ENCODE measurements around the gene SMOC2. TPM values are rescaled to one million over a fixed set of nuclear protein-coding genes. Genes with fewer than 3 reads are reported as not detected.

Gene SMOC2
- polyA plus RNA-seq, 3 donors, result not detected

- Histone ChIP-seq H3K4me1 (ENCODE audit: control insufficient read depth in 1 of 2, insufficient read depth in 2 of 2, low read length in 2 of 2) (no peaks in the 10 kb centered on the region), H3K27me3 (ENCODE audit: control insufficient read depth in 2 of 2, insufficient read depth in 2 of 2, low read length in 2 of 2) (no peaks in the 10 kb centered on the region), H3K79me2 (ENCODE audit: insufficient read depth, low read length) (no peaks in the 10 kb centered on the region), H2AFZ (ENCODE audit: insufficient read depth, low read depth, low read length, poor library complexity, severe bottlenecking) (no peak overlapping the region), H3K27ac (ENCODE audit: low read depth in 1 of 2, low read length in 2 of 2) (no peak overlapping the region), H3K36me3 (replicated peaks in 1 of 2; ENCODE audit: control insufficient read depth in 1 of 2, insufficient read depth in 2 of 2, low read length in 2 of 2) (no peaks in the 10 kb centered on the region), H4K20me1 (ENCODE audit: insufficient read depth, low read length) (no peaks in the 10 kb centered on the region), H3K4me3 (replicated peaks in 1 of 3; ENCODE audit: low read depth in 2 of 3, low read length in 3 of 3) (no peak overlapping the region), H3K4me2 (replicated peaks; ENCODE audit: extremely low read depth, low read length, poor library complexity, severe bottlenecking) (no peak overlapping the region), H3K9ac (ENCODE audit: insufficient read depth, low read length, poor library complexity, severe bottlenecking) (no peak overlapping the region), H3K9me3 (replicated peaks in 1 of 2; ENCODE audit: control insufficient read depth in 1 of 2, insufficient read depth in 1 of 2, low read length in 2 of 2) (peaks cover 20 to 38% of the 10 kb centered on the region in 2 donors)
- H3K4me3 Mint-ChIP-seq, result no peak overlapping the region
- intact Hi-C loops (cut with micrococcal nuclease), result no loop called here
- no peaks in the 10 kb centered on the region for H3K36me3 Mint-ChIP-seq
- 100% methylated on average over 2 of the region's 2 CpGs for WGBS (ENCODE audit: insufficient coverage)
- TF ChIP-seq CTCF (IDR thresholded peaks at IDR 0.05), result no peak
- DNase-seq, result no peak
- H3K27ac Mint-ChIP-seq, result no peak overlapping the region
- H3K27me3 Mint-ChIP-seq (ENCODE audit: low read depth in 3 of 3), result peaks cover 0 to 4% (median under 1%) of the 10 kb centered on the region in 3 donors
- H3K4me1 Mint-ChIP-seq, result no peaks in the 10 kb centered on the region
- H3K9me3 Mint-ChIP-seq, result peaks cover 3 to 21% (median 18%) of the 10 kb centered on the region in 7 donors
These were observed 183.6 kb downstream of the SMOC2 start for GRCh38 chr6:168624540-168624939.

DNA sequence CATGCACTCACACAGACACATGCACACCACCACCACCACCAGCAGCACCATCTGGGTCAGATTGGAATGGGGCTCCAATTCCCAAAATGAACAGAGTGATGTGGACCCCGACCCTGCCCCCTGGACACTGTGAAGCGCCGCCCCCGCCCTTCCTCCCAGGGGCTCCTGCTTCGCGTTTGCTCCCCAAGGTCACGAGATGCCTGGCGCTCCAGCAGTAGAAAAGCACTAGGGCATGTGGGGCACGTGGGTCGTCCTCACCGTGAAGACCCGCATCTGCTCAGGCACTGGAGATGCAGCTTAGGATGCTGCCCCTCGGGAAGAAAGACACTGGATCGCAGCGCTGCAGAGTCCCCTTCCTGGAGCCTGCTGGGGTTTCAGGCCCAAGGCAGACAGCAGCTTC, 184.0 kb downstream of the SMOC2 start:
- Histone ChIP-seq H3K27ac (ENCODE audit: low read depth in 1 of 2, low read length in 2 of 2) (no peak overlapping the region), H3K79me2 (ENCODE audit: insufficient read depth, low read length) (no peaks in the 10 kb centered on the region), H4K20me1 (ENCODE audit: insufficient read depth, low read length) (no peaks in the 10 kb centered on the region), H3K9ac (ENCODE audit: insufficient read depth, low read length, poor library complexity, severe bottlenecking) (no peak overlapping the region), H3K4me2 (replicated peaks; ENCODE audit: extremely low read depth, low read length, poor library complexity, severe bottlenecking) (no peak overlapping the region), H3K4me1 (ENCODE audit: control insufficient read depth in 1 of 2, insufficient read depth in 2 of 2, low read length in 2 of 2) (no peaks in the 10 kb centered on the region), H3K9me3 (replicated peaks in 1 of 2; ENCODE audit: control insufficient read depth in 1 of 2, insufficient read depth in 1 of 2, low read length in 2 of 2) (peaks cover 20 to 36% of the 10 kb centered on the region in 2 donors), H3K4me3 (replicated peaks in 1 of 3; ENCODE audit: low read depth in 2 of 3, low read length in 3 of 3) (no peak overlapping the region), H2AFZ (ENCODE audit: insufficient read depth, low read depth, low read length, poor library complexity, severe bottlenecking) (no peak overlapping the region), H3K36me3 (replicated peaks in 1 of 2; ENCODE audit: control insufficient read depth in 1 of 2, insufficient read depth in 2 of 2, low read length in 2 of 2) (no peaks in the 10 kb centered on the region), H3K27me3 (ENCODE audit: control insufficient read depth in 2 of 2, insufficient read depth in 2 of 2, low read length in 2 of 2) (no peaks in the 10 kb centered on the region)
- intact Hi-C loops (cut with micrococcal nuclease), result no loop called here
- no peak for TF ChIP-seq CTCF (IDR thresholded peaks at IDR 0.05)
- Mint-ChIP-seq H3K4me1 (no peaks in the 10 kb centered on the region), H3K27ac (no peak overlapping the region), H3K36me3 (no peaks in the 10 kb centered on the region), H3K4me3 (no peak overlapping the region), H3K27me3 (ENCODE audit: low read depth in 3 of 3) (peaks cover 0 to 4% (median 0%) of the 10 kb centered on the region in 3 donors), H3K9me3 (peaks cover 3 to 21% (median 16%) of the 10 kb centered on the region in 7 donors)
- DNase-seq, result no peak
- WGBS (ENCODE audit: insufficient coverage), result 96% methylated on average over 15 of the region's 15 CpGs

All from CD14-positive monocyte (primary cell).